Keratinocyte (primary cell): Measurements from ENCODE around the gene ZFP36L2. TPM values are rescaled to one million over a fixed set of nuclear protein-coding genes. Genes with fewer than 3 reads are reported as not detected.

Experiments used
- DNase-seq: peaks from one replicate; pipeline ENCODE4 v3.0.0-alpha.2; 2011; ENCODE audit warnings: low read depth, missing footprints, low spot score
- FAIRE-seq: peaks from 2 replicates; lab custom pipeline; 2011; peaks lifted over from hg19 to GRCh38; lab: Jason Lieb, UNC
- H2AFZ ChIP-seq: 2 replicates; pipeline ENCODE4 v1.6.0; 2012; ENCODE audit warnings: low read length, control low read depth, inconsistent platforms; ENCODE audit not compliant: control insufficient read depth
- H3K27ac ChIP-seq: 2 replicates; pipeline ENCODE4 v1.5.1; 2011; ENCODE audit warnings: low read length; ENCODE audit not compliant: control insufficient read depth, insufficient read depth
- H3K27me3 ChIP-seq: 3 replicates; pipeline ENCODE4 v1.6.0; 2011; ENCODE audit warnings: low read length; ENCODE audit not compliant: control insufficient read depth, insufficient read depth; ENCODE audit errors: extremely low read depth
- H3K36me3 ChIP-seq, 2 experiments: 2 replicates in 1 of 2; 3 replicates in 1 of 2; pipeline ENCODE4 v1.5.1; 2011; ENCODE audit warnings: low read length in 2 of 2, mild to moderate bottlenecking in 1 of 2; ENCODE audit not compliant: control insufficient read depth in 2 of 2, insufficient read depth in 2 of 2; ENCODE audit errors: extremely low read depth in 1 of 2
- H3K4me1 ChIP-seq: 3 replicates; pipeline ENCODE4 v1.5.1; 2011; ENCODE audit warnings: low read length; ENCODE audit not compliant: control insufficient read depth, insufficient read depth; ENCODE audit errors: extremely low read depth
- H3K4me2 ChIP-seq: 3 replicates; pipeline ENCODE4 v1.6.0; 2011; ENCODE audit warnings: low read depth, low read length; ENCODE audit not compliant: control insufficient read depth, insufficient read depth; ENCODE audit errors: extremely low read depth
- H3K4me3 ChIP-seq, 3 experiments: fragments of 200-600 bp in 1 of 3; sonication (generic) in 1 of 3; 2 replicates in 2 of 3; 3 replicates in 1 of 3; pipeline ENCODE4 v1.5.1; 2011 to 2016; ENCODE audit warnings: low read length in 3 of 3, mild to moderate bottlenecking in 3 of 3, control low read depth in 2 of 3, inconsistent platforms in 1 of 3, low read depth in 1 of 3, mixed read lengths in 1 of 3, mixed run types in 1 of 3, moderate library complexity in 1 of 3; ENCODE audit not compliant: control insufficient read depth in 2 of 3, insufficient read depth in 2 of 3; ENCODE audit errors: extremely low read depth in 1 of 3
- H3K79me2 ChIP-seq: 2 replicates; pipeline ENCODE4 v1.6.0; 2012; ENCODE audit warnings: low read length; ENCODE audit not compliant: control insufficient read depth, insufficient read depth
- H3K9ac ChIP-seq: 3 replicates; pipeline ENCODE4 v1.6.0; 2011; ENCODE audit warnings: low read length; ENCODE audit not compliant: control insufficient read depth, insufficient read depth; ENCODE audit errors: extremely low read depth
- H3K9me1 ChIP-seq: 3 replicates; pipeline ENCODE4 v1.6.0; 2011; ENCODE audit warnings: low read length; ENCODE audit not compliant: control insufficient read depth, insufficient read depth; ENCODE audit errors: extremely low read depth
- H3K9me3 ChIP-seq: 2 replicates; pipeline ENCODE4 v1.5.1; 2012; ENCODE audit warnings: low read depth, low read length; ENCODE audit not compliant: control insufficient read depth
- H4K20me1 ChIP-seq: 3 replicates; pipeline ENCODE4 v1.6.0; 2011; ENCODE audit warnings: low read length; ENCODE audit not compliant: control insufficient read depth, insufficient read depth; ENCODE audit errors: extremely low read depth
- CTCF ChIP-seq, 3 experiments: IDR thresholded peaks in 1 of 3; conservative IDR thresholded peaks in 1 of 3; optimal IDR thresholded peaks in 1 of 3; 2 replicates in 2 of 3; 3 replicates in 1 of 3; pipeline versions ENCODE3 to v1.5.1; 2011; ENCODE audit warnings: low read length in 3 of 3, mild to moderate bottlenecking in 3 of 3, moderate library complexity in 2 of 3, control low read depth in 1 of 3, inconsistent platforms in 1 of 3; ENCODE audit not compliant: insufficient read depth in 2 of 3; ENCODE audit errors: extremely low read depth in 1 of 3
- EZH2 ChIP-seq: IDR thresholded peaks from one replicate; pipeline ENCODE4 v1.6.1; 2012; ENCODE audit warnings: inconsistent platforms, mild to moderate bottlenecking, low read length, moderate library complexity
- dilution Hi-C: fragments of 300-500 bp; cut with MboI; formaldehyde crosslinking; loops from one replicate; pipeline ENCODE4 v1.7.0; 2020; ENCODE audit warnings: low sequenced_read_pairs; ENCODE audit not compliant: extremely low pct_ligation_motif_present
- polyA plus RNA-seq, 5 experiments: library from polyadenylated mRNA; depleted of rRNA in 3 of 5; stranded (reverse) in 3 of 5; stranded (forward) in 1 of 5; unstranded in 1 of 5; fragments of >200 nt; gene quantifications; 1 replicate in 1 of 5; 2 replicates in 3 of 5; 3 replicates in 1 of 5; pipeline versions ENCODE4 v1.2.1 to v1.2.3, GENCODE V29; 2011 to 2012; ENCODE audit warnings: missing spikeins in 2 of 5, low read depth in 1 of 5, low replicate concordance in 1 of 5

Gene ZFP36L2
- polyA plus RNA-seq, 1 donor (not counting 4 experiments of a cell fraction or from before 2014, with no cell fraction given): 52.4 TPM

DNA sequence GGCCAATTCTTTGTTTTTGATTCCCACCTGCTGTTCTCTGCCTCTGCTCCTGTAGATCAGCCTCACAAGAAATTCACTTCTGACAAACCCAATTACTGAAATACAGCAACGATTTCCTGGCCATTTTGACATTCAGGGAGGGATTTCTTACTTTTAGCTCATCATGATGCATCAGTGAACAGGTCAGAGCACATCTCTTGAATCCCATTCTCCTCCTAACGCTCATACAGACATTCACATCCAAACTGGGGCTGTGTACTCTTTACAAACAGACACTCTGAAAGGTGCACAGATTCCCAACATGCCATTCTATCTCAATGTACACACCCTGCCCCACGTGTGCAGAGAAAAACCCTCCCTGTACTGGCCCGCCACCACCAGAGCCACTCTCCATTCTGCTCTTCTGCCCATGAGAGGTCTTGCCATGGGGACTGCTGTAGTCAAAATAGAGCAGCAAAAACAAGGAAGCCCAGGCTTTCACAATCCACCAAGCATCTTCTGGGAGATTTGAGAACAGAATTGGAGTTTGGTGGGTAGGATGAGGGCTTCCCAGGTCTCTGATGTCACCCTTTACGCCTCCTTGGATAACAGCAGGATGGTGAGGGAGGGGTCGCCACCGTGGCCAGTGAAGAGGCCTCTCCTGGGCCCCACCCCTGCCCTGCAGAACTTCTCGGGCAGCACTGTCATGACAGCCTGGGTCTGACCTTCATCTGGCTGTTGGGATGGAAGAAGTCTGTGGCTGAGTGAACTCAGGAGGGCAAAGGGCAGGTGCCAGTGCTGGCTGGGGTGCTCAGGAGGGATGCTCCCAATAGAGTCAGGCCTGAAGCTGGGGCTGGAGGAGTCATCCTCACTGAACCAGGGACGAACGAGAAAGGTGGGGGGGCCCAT, 41.9 kb upstream of the ZFP36L2 start:
- Histone ChIP-seq H3K27me3 (no peaks in the 10 kb centered on the region), H3K4me3 (no peak overlapping the region), H4K20me1 (no peaks in the 10 kb centered on the region), H3K9ac (no peak overlapping the region), H3K27ac (no peak overlapping the region), H3K36me3 (peaks cover 2 to 3% of the 10 kb centered on the region in 2 experiments), H2AFZ (no peak overlapping the region), H3K79me2 (no peaks in the 10 kb centered on the region), H3K4me2 (peak overlapping the region; percentile 12), H3K9me1 (peaks cover 3% of the 10 kb centered on the region), H3K9me3 (no peaks in the 10 kb centered on the region), H3K4me1 (peaks cover 20% of the 10 kb centered on the region)
- no peak for TF ChIP-seq CTCF (optimal IDR thresholded peaks at IDR 0.05 in 1 of 3, IDR thresholded peaks at IDR 0.05 in 1 of 3, conservative IDR thresholded peaks at IDR 0.05 in 1 of 3; ENCODE audit: extremely low read depth in 1 of 3, insufficient read depth in 2 of 3, low read length in 3 of 3)
- FAIRE-seq (peak; percentile 17), DNase-seq (no peak)
- dilution Hi-C loops: no loop called here

DNA sequence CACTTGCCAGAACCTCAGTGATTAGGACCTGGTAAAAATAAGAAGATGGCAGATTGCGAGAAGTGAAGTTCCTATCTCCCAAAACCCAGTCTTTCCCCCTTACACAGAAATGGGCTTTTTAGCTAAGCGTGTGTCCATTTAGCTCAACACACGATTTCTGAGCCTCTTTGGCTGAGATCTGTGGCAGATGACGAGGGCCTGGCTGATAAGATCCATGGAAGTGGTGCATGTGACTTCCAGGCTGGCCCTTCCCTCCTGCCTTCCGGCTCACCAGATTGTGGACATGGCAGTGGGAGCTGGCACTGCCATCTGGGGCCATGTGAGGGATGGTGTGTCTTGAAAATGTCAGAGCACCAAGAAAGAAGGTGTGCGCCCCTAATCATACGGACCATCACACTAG, 41.0 kb upstream of the ZFP36L2 start:
- H3K79me2 ChIP-seq: no peaks in the 10 kb centered on the region
- dilution Hi-C loops: no loop called here
- H3K27me3 ChIP-seq: no peaks in the 10 kb centered on the region
- no peak overlapping the region for H3K9ac ChIP-seq
- peaks cover 2 to 8% of the 10 kb centered on the region in 2 experiments for H3K36me3 ChIP-seq
- no peak overlapping the region for H3K4me3 ChIP-seq
- H3K4me2 ChIP-seq: no peak overlapping the region
- H3K27ac ChIP-seq: no peak overlapping the region
- H2AFZ ChIP-seq: no peak overlapping the region
- no peaks in the 10 kb centered on the region for H4K20me1 ChIP-seq
- no peak for TF ChIP-seq CTCF (optimal IDR thresholded peaks at IDR 0.05 in 1 of 3, IDR thresholded peaks at IDR 0.05 in 1 of 3, conservative IDR thresholded peaks at IDR 0.05 in 1 of 3; ENCODE audit: extremely low read depth in 1 of 3, insufficient read depth in 2 of 3, low read length in 3 of 3)
- no peak for TF ChIP-seq EZH2
- DNase-seq (no peak), FAIRE-seq (no peak)
- no peaks in the 10 kb centered on the region for H3K9me3 ChIP-seq
- H3K4me1 ChIP-seq: peaks cover 20% of the 10 kb centered on the region
- peaks cover 3% of the 10 kb centered on the region for H3K9me1 ChIP-seq
